GM21786 (cell line): ENCODE measurements around the gene CWC15.
"Not testable (repeated sequence)": the region's sequence is repeated elsewhere in the genome, so short reads cannot be mapped to it uniquely, and the experiment has no call there.

ENCODE experiments used
- ATAC-seq: cut with Tn5 transposase; IDR thresholded peaks from one replicate; pipeline ENCODE4 v1.9.1; 2021; ENCODE audit not compliant: unreplicated experiment

The CWC15 gene

DNA sequence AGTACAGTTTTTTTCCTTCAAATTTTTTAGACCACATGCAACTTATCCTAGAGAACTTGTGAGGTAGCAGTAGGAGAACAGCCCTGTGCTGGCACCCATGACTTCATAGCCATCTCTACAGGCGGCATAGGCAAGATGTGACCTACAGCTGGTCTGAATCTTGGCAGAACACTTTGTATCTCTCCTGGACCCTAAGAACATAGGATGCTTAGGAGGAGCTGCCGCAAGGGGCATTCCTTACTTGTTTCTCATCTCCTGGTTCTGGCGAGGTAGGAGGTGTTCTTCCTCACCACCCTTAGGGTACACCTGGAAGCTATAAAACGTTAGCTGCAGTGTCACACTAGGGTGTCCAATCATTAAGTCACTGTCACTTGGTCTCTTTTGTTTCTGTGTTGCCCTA is 16.4 kb downstream of the CWC15 start:
- no peak for ATAC-seq

DNA sequence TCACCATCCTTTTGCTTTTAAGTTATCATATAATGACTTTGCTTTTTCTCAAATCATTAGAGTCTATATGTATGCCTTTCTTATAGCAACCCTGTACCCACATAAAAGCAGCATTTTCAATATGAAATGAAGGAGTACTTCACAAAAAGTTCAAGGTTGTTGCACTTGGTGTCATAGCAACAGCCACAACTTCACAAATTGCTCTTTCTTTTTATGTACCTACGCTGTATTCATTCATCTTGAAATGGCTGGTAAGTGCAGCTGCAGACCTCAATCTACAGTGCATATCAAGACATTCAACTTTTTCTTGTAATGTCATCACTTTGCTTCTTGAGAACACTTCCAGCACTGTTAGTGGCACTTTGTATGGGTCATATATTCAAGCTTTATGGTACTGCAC is 18.6 kb downstream of the CWC15 start:
- no peak for ATAC-seq

DNA sequence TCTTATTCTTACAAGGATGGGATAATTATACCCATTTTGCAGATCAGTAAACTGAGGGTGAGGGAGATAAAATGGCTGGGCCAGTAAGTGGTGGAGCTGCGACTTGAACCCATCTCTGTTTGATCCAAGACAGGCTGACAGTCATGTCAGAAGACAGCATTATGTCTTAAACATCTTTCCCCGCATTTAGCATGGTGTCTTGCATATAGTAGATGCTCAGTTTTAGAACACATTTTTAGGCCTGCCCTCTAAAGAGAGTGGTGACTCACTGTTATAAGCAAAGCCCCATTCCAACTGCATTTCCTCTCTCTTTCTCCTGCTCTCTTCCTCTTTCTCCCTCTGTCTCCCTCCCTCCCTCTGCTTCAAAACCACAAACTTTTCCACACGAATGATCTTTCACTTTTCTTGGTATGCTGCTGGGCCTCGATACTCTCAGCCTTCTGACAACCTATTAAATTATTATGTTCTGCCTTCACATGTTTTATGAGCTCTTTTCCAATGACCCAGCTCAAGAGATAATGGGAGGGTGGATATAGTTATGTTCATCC is 25.2 kb downstream of the CWC15 start:
- no peak for ATAC-seq

DNA sequence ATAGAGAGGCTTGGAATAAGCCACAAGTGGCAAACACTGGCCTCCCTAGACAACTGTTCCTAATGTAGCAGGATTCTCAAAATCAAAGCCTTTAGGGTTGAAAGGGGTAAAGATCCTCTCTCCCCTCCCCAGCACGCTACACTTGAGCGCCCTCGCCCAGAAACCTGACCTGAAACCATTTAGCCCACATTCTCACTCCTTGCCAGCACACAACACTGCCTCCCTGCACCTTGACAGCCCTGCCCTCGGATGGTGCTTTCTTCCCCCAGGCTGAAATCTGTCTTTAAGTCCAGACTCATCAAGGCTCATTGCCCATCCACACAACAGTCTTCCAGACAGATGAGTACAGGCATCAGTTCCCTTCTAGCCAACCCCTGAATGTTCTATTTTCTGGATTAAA is 26.5 kb downstream of the CWC15 start:
- ATAC-seq: no peak

DNA sequence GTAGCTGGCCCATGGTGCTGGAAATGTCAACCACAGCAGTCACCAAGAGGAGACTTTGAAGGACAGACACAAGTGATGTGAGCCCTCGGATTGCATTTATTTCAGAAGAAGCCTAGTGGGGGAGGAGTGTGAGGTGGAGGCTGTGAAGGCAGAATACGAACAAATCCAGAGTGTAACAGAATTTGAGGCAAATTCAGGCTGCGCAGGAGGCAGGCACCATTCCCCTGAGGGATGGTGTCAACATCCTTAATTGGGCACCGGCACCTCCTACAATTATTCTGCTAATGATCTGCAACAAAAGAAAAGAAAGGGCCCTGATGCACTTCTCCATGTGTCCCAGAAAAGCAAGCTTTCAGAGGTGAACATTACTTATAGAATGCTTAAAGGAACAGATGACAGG is 32.2 kb downstream of the CWC15 start:
- no peak for ATAC-seq

GRCh38 chr11:94939346-94939745 is 34.0 kb downstream of the CWC15 start:
- no peak for ATAC-seq

- ATAC-seq: no peak
Measured at GRCh38 chr11:94938095-94939055, 35.0 kb downstream of the CWC15 start.

GRCh38 chr11:94934846-94935245 is 38.5 kb downstream of the CWC15 start:
- no peak for ATAC-seq

DNA sequence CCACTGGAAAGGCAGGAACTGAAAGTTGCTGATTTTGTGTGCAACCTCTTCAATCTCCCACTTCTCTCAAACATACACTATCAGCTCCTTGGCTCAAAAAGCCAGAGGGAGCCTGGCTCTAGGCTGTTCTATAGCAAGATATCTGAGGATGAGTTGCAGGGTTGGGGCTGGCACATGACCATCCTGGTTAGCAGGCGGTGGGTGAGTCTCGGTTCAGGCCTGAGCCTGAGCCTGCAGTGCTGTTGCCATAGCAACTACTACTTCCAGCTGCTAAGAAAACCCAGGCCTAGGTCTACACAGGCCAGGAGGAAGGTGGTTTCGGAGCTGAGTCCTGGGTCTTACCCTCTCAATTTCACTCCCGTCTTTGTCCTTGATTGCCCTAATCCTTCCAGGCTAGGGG is 39.0 kb downstream of the CWC15 start:
- no peak for ATAC-seq

- no peak for ATAC-seq
Measured at GRCh38 chr11:94933223-94934130, 39.9 kb downstream of the CWC15 start.

DNA sequence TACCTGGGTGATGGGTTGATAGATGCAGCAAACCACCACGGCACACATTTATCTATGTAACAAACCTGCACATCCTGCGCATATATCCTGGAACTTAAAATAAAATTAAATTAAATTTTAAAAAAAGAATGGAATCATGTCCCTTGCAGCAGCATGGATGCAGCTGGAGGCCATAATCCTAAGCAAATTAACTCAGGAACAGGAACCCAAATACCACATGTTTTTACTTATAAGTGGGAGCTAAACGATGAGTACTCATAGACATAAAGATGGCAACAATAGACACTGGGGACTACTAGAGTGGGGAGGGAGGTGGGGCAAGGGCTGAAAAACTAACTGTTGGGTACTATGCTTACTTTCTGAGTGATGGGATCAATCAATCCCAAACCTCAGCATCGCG is 40.9 kb downstream of the CWC15 start:
- no peak for ATAC-seq

DNA sequence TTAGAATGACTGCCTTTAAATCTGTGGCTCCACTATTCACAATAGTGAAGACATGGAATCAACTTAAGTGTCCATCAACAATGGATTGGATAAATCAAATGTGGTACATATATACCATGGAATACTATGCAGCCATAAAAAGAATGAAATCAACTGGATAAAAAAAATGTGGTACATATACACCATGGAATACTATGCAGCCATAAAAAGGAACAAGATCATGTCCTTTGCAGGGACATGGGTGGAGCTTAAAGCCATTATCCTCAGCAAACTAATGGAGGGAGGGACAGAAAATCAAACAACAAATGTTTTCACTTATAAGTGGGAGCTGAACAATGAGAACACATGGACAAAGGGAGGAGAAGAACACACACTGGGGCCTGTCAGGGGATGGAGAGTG is 41.3 kb downstream of the CWC15 start:
- ATAC-seq: not testable (repeated sequence)

DNA sequence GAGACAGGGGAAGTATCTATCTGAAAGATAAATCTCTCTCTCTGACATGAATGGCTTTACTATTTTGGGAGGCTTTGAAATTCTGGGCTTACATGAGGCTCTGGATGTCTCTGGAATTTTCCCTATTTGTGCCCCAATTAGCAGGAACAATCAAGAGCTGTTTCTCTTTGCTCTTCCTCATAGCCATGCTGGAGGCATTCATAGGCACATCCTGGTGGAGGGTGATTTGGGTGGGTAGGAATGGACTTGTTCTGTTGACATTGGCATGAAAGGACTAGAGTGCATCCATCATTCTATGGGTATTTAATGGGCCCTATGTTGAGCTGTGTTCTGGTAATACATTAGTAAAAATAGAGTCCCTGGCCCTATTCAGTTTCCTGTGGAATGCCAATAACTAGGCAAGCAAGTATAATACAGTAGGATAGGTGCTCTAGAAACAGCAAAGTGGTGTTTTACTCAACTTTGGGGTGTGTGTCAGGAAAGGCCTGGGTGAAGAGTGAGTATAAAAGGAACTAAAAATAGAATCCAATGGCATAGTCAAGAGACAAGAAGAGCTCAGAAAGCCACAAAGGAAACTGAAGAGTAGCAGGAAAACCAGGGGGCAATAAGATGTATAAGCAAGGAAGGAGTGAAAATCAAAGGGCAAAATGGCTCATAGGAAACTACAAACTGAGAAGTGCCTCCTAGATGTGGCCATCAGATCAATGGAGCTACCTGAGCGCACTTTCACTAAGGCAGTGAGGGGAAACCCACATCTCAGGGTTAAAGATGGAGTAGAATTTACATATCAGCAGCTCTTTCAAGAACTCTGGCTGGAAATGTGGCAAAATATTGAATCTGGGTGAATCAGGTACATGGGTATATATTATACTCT is 45.0 kb downstream of the CWC15 start:
- ATAC-seq: no peak

GRCh38 chr11:94926698-94927237 is 46.6 kb downstream of the CWC15 start:
- ATAC-seq: no peak

DNA sequence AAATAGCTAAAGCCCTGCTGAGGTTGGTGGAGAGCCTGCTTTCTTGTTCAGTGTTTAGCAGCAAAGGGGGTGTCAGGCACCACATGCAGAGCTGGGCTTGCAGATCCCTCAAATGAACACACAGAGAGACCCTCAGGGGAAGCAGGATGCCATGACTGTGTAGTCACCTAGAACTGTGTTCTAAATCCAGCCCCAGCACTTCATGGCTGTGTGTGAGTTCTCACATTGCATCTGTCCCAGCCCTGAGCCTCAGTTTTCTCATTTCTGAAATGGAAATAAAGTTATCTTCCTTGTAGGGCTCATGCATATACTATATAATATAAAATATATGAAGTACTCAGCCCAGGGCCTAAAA is 47.1 kb downstream of the CWC15 start:
- ATAC-seq: no peak

- ATAC-seq: peak; percentile 63
Measured at GRCh38 chr11:94925422-94926270, 47.7 kb downstream of the CWC15 start.

- ATAC-seq: no peak
Measured at GRCh38 chr11:94924612-94925011, 48.7 kb downstream of the CWC15 start.

- ATAC-seq: no peak
Measured at GRCh38 chr11:94924171-94924572, 49.2 kb downstream of the CWC15 start.

DNA sequence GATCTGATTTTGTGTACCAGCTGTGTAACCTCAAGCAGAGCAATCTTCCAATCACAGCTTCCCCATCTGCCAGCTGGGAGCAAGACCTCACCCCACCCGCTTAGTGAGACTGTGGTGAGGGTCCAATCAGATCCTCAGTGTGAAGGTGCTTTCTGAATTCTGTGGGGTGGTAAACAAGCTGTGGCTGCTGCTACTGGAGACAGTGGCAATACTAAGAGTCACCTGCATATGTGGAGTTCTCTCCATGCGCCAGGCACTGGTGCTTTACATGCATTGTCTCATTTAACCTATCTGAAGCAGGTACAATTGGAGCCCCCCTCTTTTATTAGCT is 50.4 kb downstream of the CWC15 start:
- no peak for ATAC-seq
